PC-9 (cell line): ENCODE data around the gene CD59. TPM values are rescaled to one million over a fixed set of nuclear protein-coding genes. Genes with fewer than 3 reads are reported as not detected.
A peak's percentile ranks its signal among the peaks of the same experiment; 100 is the strongest.

ENCODE experiments used
- BruUV-seq: library from RNA; stranded (reverse); fragments of 400-500 nt; replicated peaks from 2 replicates; lab custom pipeline; 2021; lab: Mats Ljungman, UMichigan
- CTCF ChIA-PET: fragments of 300-600 bp; sonication (Branson Sonifier 250); formaldehyde crosslinking; loops from one replicate; lab custom pipeline; 2022; ENCODE audit warnings: antibody characterized with exemption; lab: Charles Lee
- POLR2A ChIA-PET: fragments of 300-600 bp; sonication (Branson Sonifier 250); formaldehyde crosslinking; loops from one replicate; lab custom pipeline; 2022; ENCODE audit warnings: antibody characterized with exemption; ENCODE audit not compliant: unreplicated experiment; lab: Charles Lee
- DNase-seq, 2 experiments: peaks; one replicate each; pipeline versions ENCODE4 v3.0.0 to v3.0.0-alpha.2; 2015 to 2022; ENCODE audit warnings: mixed read lengths in 1 of 2
- H2AFZ ChIP-seq: fragments of 200-600 bp; sonication (generic); 2 replicates; pipeline ENCODE4 v1.8.1; 2017; ENCODE audit warnings: antibody characterized with exemption
- H3F3A ChIP-seq: fragments of 200-600 bp; sonication (generic); 2 replicates; pipeline ENCODE4 v1.8.1; 2017; ENCODE audit warnings: antibody characterized with exemption, mild to moderate bottlenecking, low read depth; ENCODE audit not compliant: insufficient read depth
- H3K27ac ChIP-seq: fragments of 200-600 bp; sonication (generic); 2 replicates; pipeline ENCODE4 v1.6.1; 2016; ENCODE audit warnings: mixed run types
- H3K27me3 ChIP-seq: fragments of 200-600 bp; sonication (generic); 2 replicates; pipeline ENCODE4 v1.6.1; 2016; ENCODE audit warnings: low read depth, mixed run types; ENCODE audit not compliant: insufficient read depth
- H3K36me3 ChIP-seq: fragments of 200-600 bp; sonication (generic); 2 replicates; pipeline ENCODE4 v1.6.1; 2016; ENCODE audit warnings: low read depth, mixed run types
- H3K4me1 ChIP-seq: fragments of 200-600 bp; sonication (generic); replicated peaks from 2 replicates; pipeline ENCODE4 v1.6.1; 2016; ENCODE audit warnings: mixed run types; ENCODE audit not compliant: insufficient read depth
- H3K4me2 ChIP-seq: fragments of 200-600 bp; sonication (generic); 2 replicates; pipeline ENCODE4 v1.6.1; 2017; ENCODE audit warnings: mixed run types
- H3K4me3 ChIP-seq: fragments of 200-600 bp; sonication (generic); 2 replicates; pipeline ENCODE4 v1.6.1; 2016; ENCODE audit warnings: mixed run types
- H3K79me2 ChIP-seq: fragments of 200-600 bp; sonication (generic); 2 replicates; pipeline ENCODE4 v1.6.1; 2017; ENCODE audit warnings: low read depth, mixed run types
- H3K9me2 ChIP-seq: fragments of 200-600 bp; sonication (generic); 2 replicates; pipeline ENCODE4 v1.8.1; 2017; ENCODE audit warnings: mild to moderate bottlenecking; ENCODE audit not compliant: insufficient read depth
- H3K9me3 ChIP-seq: fragments of 200-600 bp; sonication (generic); 2 replicates; pipeline ENCODE4 v1.8.1; 2016; ENCODE audit warnings: low read depth; ENCODE audit not compliant: insufficient read depth
- H4K20me1 ChIP-seq: fragments of 200-600 bp; sonication (generic); 2 replicates; pipeline ENCODE4 v1.8.1; 2017; ENCODE audit not compliant: insufficient read depth
- CTCF ChIP-seq: fragments of 200-600 bp; sonication (generic); conservative IDR thresholded peaks from 2 replicates; pipeline ENCODE4 v1.6.1; 2017; ENCODE audit warnings: mixed run types, antibody characterized with exemption, mild to moderate bottlenecking, moderate library complexity
- EZH2 ChIP-seq: fragments of 200-600 bp; sonication (generic); IDR thresholded peaks from 2 replicates; pipeline ENCODE4 v1.8.0; 2017; ENCODE audit warnings: antibody characterized with exemption, low read depth
- intact Hi-C: fragments of 100-400 bp; cut with micrococcal nuclease; formaldehyde crosslinking; loops from one replicate; pipeline ENCODE4 v1.10.0; 2022; ENCODE audit not compliant: unreplicated experiment
- total RNA-seq: library from RNA; stranded (reverse); gene quantifications from 2 replicates; pipeline ENCODE4 v1.2.3, GENCODE V29; 2021

CD59 gene
- total RNA-seq, 1 experiment from 2014 or later = 291 TPM

DNA sequence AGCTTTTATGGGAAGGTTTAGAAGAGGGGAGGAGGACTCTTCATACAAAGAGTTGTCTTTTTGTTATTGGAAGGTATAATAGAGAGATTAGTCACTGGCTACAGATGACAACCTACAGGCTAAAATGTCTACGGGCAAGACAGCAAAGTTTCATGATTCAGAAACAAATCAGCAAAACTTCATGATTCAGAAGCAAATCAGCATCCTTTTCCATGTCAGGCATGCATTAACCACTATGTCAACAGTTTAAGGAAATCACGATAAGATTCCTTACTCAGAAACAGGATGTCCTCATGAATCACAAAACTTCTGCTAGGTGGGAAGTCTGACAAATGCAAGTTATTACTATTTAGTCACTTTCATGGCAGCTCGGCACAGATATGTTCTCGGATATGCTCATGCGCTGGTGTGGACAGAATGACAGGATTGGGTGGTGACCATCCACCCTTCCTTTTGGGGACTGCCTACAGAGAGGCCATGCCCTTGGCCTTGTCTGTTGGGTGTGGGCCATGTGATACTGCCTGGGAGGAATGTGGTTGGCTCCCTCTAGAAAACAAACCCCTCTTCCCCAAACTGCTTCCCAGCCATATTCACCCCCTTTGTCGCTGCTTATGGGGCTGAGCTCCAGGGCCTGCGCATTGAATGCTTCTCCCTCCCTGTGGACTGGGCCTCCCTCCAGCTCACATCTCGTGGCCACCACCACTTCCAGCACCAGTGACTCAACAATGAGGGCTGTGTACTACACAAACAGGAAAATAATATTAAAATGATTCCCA is 45.7 kb downstream of the CD59 start:
- H3K4me1 ChIP-seq = peaks cover 80% of the 10 kb centered on the region
- H3K9me3 ChIP-seq = 0 out of 2 replicates have a peak, but pooled peaks cover 4% of the 10 kb centered on the region
- ChIA-PET CTCF (interaction anchor here (1.3 to 3.3 kb wide), 2 partner anchors 11 to 52 kb away, joined by 3 to 16 read pairs; no protein-coding TSS in a partner anchor), POLR2A (interaction anchor here (0.6 to 0.7 kb wide), 2 partner anchors 33 to 57 kb away, joined by 7 to 11 read pairs; no protein-coding TSS in a partner anchor)
- no peaks in the 10 kb centered on the region for H3K79me2 ChIP-seq
- TF ChIP-seq CTCF = no peak
- TF ChIP-seq EZH2 = no peak
- H3K27me3 ChIP-seq = no peaks in the 10 kb centered on the region
- H3K27ac ChIP-seq = peak overlapping the region; percentile 99
- no peaks in the 10 kb centered on the region for H3K9me2 ChIP-seq
- H3K4me3 ChIP-seq = peak overlapping the region; percentile 38; the same call in 1 of the 2 replicates
- intact Hi-C loops = loop anchor here (1.0 to 5.0 kb wide), 3 partner anchors 33 to 433 kb away; partner anchors contain the start of gene HIPK3
- peaks cover 57% of the 10 kb centered on the region for H3F3A ChIP-seq
- H3K36me3 ChIP-seq = no peaks in the 10 kb centered on the region
- no peak overlapping the region for H2AFZ ChIP-seq
- peak; percentile 79 to 100 for DNase-seq
- no peaks in the 10 kb centered on the region for H4K20me1 ChIP-seq
- peak overlapping the region; percentile 81 for H3K4me2 ChIP-seq
- BruUV-seq = no TSS peak

- POLR2A ChIA-PET = interaction anchor here (0.8 kb wide), 1 partner anchor 56 kb away, joined by 4 read pairs; no protein-coding TSS in a partner anchor
- peak overlapping the region; percentile 99 for H3K27ac ChIP-seq
Observed at GRCh38 chr11:33689501-33689900, 46.7 kb downstream of the CD59 start.

More at GRCh38 chr11:33689501-33689900, 46.7 kb downstream of the CD59 start:
- Histone ChIP-seq H3K4me2 (peak overlapping the region; percentile 81), H3F3A (peaks cover 57% of the 10 kb centered on the region), H3K9me2 (no peaks in the 10 kb centered on the region), H3K4me1 (peaks cover 72% of the 10 kb centered on the region), H3K9me3 (0 out of 2 replicates have a peak, but pooled peaks cover 4% of the 10 kb centered on the region), H2AFZ (no peak overlapping the region), H3K36me3 (no peaks in the 10 kb centered on the region), H3K79me2 (no peaks in the 10 kb centered on the region), H3K4me3 (peak overlapping the region; percentile 33; the same call in 1 of the 2 replicates), H3K27me3 (no peaks in the 10 kb centered on the region), H4K20me1 (no peaks in the 10 kb centered on the region)
- TSS peak; percentile 64 for BruUV-seq
- CTCF ChIA-PET = interaction anchor here (1.0 to 3.3 kb wide), 3 partner anchors 12 to 53 kb away, joined by 3 to 16 read pairs (median 5); partner anchors contain the start of gene CD59
- peak in 1 of 2 experiments; percentile 2 for DNase-seq
- TF ChIP-seq CTCF (no peak), EZH2 (no peak)
- intact Hi-C loops = loop anchor here (1.0 to 2.0 kb wide), 3 partner anchors 56 to 977 kb away; no protein-coding TSS in a partner anchor
